Stimulated activated CD4-positive, alpha-beta T cell treated with anti-CD3 and anti-CD28 coated beads, Interleukin-15, amount 100 ng/mL, for 24 hours (primary cell): ENCODE data around the gene C9orf43.

Experiments used
- DNase-seq: peaks from one replicate; pipeline ENCODE4 v3.0.0-alpha.2; 2020

C9orf43 gene

DNA sequence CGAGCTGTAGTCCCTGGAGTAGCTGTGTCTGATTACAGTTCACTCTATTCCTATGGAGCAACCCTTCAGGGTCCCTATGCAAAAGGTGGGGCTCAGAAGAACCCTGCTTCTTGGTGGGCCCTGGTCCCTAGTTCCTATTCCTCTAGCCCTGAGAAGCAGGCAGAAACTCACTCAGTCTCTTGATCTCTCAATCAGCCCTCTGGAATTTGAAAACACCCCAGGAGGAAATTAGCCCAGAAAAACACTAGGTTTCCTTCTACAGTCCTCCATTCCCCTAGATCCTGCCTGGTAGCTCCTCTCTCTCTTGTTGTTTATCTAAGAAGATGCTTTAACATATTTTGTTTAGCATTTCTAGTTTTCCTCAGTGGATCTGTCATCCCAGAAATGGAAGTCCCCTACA, 60.6 kb downstream of the C9orf43 start:
- no peak for DNase-seq

DNA sequence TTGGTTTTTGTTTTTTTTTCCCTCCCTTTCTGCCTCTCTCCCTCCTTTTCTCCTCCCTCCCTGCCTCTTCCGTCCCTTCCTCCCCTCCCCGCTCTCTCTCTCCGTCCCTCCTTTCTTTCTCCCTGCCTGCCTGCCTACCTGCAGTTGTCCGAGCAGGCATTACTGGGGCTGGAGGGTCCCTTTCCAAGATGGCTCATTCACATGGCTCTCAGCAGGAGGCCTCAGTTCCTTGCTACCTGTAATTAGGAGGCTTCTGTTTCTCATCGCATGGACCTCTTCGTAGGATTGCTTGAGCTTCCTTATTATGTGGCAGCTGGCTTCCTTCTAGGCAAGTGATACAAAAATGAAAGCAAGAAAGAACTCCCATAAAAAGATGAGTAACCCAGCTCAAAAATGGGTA, 61.0 kb downstream of the C9orf43 start:
- DNase-seq, result no peak

DNA sequence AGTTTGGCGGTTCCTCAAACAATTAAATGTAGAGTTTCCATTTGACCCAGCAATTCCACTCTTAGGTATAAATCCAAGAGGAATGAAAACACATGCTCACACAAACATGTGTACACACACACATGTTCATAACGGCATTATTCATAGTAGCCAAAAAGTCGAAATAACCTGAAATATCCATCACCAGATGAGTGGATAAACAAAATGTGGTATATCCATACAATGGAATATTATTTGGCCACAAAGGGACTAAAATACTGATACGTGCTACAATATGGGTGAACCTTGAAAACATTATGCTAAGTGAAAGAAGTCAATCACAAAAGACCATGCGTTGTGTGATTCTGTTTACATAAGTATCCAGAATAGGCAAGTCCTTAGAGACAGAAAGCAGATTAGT, 61.7 kb downstream of the C9orf43 start:
- no peak for DNase-seq

DNA sequence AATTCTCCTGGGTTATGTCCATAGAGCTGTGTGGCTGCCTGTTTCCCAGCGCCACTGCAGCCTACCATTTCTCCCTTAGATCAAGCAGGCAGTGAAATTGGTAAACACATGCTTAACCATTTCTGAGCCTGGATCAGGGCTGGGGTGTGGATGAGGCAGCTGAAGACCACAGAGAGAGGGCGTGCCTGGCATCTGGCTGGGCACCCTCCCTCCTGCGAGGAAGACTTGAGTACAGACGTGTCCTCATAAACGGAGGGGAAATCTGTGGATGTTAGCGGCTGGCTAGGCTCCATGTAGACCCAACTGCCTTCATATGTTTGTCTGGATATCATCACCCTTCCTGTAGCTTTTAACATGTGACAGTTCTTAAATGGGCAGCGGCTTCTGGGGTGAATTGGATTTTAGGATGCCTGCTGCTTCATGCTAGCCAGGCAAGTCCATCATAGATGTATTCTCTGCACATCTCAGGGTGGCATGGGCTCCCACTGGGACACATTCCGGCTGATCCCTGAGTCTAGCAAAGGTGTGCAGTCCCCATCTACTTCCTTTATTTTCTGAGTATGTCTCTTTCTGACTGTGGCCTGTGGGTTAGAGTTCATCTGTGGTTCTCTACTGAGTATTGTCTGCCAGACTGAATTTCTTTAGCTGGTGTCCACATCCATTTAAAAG, 63.9 kb downstream of the C9orf43 start:
- DNase-seq, result no peak

DNA sequence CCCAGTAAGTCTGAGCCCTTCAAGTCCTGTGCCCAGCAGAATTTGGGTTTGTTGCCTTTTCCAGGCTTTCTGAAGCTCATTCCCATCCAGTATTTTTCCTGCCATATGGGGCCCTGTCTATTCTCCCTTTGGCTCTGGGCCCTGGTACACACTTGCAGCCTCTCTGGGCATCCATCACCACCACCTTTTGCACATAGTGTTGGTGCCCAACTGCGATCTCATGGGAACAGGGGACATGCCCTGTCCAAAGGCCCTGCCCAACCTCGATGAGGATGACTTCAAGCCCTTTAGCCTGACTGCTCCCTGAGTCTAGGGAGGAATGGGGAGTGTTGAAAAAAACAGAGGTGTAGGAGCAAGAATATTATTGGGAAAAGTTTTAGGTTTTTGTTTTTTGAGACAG, 64.5 kb downstream of the C9orf43 start:
- no peak for DNase-seq

DNA sequence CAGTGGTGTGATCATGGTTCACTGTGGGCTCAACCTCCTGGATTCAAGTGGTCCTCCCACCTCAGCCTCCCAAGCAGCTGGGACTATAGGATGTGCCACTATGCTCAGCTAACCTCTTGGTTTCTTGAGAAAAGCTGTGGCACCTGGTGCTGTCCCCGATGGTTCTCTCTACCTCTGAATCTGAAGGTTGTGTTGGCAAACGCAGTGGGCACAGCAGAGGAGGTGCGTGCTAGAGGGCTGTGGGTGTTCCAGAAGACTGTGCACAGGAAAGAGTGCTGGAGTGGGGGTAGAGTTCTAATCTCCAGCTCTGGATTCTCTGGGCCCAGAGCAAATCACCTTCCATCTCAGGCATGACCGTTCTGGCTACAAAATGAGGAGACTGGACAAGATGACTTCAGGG, 65.4 kb downstream of the C9orf43 start:
- DNase-seq, result no peak

DNA sequence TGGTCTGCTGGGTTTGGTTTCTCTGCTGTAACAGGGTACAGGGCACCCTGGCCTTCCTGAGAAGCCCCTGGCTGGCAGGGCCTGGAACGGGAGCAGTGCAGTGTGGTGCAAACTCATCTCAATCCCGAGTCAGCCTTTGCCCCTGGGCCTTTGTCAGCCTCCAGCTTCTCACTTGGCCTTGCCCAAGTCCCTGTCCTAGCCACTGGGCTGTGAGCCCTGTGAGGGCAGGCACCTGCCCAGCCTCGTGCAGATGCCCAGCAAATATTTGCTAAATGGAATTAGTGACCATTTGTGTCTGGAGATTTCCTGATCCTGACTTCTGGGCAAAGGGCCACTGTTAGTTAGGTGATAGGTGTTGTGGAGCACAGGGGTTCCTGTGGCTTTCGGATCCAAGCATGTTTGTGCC, 66.0 kb downstream of the C9orf43 start:
- DNase-seq, result no peak

DNA sequence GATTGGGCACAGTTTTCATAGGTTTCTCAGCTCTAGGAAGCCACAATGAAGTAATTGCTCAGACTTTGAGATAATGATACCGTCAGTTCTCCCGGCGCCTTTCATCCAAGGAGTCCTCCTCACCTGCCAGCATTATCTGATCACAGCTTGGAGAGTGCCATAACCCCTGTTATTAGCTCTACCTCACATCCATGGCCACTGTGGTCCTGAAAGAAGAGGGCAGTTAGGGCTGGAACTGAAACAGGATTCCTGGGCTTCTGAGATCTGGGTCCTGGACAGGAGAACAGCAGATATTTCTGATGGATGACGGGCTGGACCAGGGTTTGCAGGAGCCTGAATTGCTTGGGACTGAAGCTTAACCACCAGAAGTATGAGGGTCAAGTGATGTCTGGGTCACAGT, 66.5 kb downstream of the C9orf43 start:
- DNase-seq, result no peak

DNA sequence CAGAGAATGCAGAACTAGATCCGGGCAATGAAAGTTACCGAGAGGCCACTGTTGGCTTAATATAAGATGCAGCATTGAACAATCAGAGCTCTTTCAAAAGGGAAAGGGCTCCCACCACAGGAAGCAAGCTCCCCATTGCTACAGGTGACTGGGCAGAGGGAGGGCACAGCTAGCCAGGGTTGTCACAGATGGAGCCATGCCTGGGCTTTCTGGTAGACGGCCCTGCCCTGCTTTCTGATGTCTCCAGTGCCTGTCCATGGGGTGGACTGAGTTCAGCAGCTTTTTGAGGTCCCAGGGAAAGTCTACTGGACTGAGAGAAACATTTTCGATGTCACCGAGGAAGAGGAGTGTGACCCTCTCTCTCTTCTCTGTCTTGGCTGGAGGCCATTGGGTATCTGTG, 67.1 kb downstream of the C9orf43 start:
- DNase-seq, result no peak

DNA sequence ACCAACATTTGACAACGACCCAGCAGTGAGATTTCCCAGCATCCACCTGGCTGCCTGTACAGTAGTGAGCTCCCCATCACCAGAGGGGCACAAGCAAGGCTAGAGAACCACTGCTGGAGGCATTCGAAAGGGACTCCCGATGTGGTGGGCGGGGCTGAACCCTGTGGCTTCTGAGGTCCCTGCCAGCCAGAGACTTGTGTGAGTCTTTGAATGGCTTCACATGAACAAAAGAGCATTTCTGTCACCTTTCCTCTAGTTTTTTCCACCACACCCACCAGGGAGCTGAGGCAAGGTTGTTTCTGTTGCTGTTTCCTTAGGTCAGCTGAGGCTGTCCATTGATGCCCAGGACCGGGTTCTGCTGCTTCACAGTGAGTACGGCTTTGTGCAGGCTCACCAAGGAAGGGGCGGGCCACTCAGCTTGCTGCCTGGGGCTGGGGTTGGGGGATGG, 68.7 kb downstream of the C9orf43 start:
- peak; percentile 45 for DNase-seq
